ENCODE data around the gene IL11RA. TPM values are rescaled to one million over a fixed set of nuclear protein-coding genes. Genes with fewer than 3 reads are reported as not detected.
"Not testable (repeated sequence)": the region's sequence is repeated elsewhere in the genome, so short reads cannot be mapped to it uniquely, and the experiment has no call there.

IL11RA gene
- total and polyA plus RNA-seq, 7 donors: 1.4 to 110 (median 67.3) TPM

DNA sequence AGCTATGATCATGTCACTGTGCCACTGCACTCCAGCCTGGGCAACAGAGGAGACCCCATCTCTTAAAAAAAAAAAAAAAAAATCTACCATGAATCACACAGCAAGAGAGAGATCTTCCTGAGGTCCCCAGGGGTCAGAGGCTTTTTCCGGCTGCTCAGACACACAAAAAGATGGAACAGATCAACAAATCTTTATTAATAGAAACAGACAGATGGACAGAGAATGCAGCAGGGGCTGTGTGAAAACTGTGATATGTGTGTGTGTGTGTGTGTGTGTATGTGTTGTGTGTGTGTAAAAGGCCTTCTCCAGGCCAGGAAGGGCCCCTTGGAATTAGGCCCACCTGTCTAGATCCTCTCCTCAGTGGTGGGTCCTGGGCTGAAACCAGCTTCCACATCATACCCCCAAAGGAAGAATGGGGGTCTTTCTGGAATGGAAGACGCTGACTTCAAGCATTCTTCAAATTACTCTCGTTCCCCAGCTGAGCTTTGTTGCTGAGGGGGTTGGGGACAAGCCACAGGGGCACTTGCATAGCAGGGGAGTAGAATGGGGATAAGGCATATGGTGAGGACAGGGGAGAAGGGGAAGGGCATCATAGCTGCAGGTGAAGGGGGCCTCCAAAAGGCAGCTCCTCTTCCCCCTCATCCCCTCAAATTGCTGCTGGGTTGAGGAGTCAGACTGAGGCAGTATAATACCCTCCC is 17.3 kb upstream of the IL11RA start:
- Histone ChIP-seq H3K27me3 (peaks cover under 1 to 5% (median under 1%) of the 10 kb centered on the region in 3 donors), H3K27ac (no peak overlapping the region), H3K4me1 (peaks cover 0 to 33% (median 30%) of the 10 kb centered on the region in 4 donors), H3K4me3 (no peak overlapping the region), H3K36me3 (peaks cover 0 to 12% (median 3%) of the 10 kb centered on the region in 4 donors), H3K9me3 (no peaks in the 10 kb centered on the region)
- WGBS, 2 donors: 87 to 92% methylated on average over 3 of the region's 3 CpGs
- TF ChIP-seq EP300 (IDR thresholded peaks at IDR 0.05): no peak
- no peak for DNase-seq
- intact Hi-C loops (cut with DNase I): loop anchor here (1.0 kb wide), 1 partner anchor 22 kb away; the partner anchor contains the start of gene RPP25L

DNA sequence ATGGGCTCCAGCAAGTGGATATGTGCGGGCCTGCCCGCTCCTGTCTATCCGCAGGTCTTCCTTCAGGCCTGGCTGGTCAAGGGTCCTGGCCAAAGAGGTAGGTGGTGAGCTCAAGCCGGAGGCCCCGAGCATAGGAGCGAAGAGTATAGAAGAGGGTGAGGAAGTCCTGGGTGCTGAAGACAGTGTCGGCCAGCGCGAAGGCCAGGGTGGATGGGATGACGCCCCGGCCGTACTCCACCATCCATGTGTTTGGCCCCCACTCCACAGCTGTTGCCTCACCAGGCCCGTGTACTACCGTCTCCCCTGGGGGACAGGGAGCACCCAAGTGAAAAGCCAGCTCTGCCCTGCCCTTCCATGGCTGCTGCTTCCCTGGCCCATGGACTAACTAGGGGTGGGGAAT is 16.4 kb upstream of the IL11RA start:
- Histone ChIP-seq H3K27ac (no peak overlapping the region), H3K4me3 (no peak overlapping the region), H3K4me1 (peaks cover 0 to 33% (median 30%) of the 10 kb centered on the region in 4 donors), H3K36me3 (peaks cover 0 to 12% (median 3%) of the 10 kb centered on the region in 4 donors), H3K27me3 (no peaks in the 10 kb centered on the region), H3K9me3 (no peaks in the 10 kb centered on the region)
- TF ChIP-seq EP300 (IDR thresholded peaks at IDR 0.05) (no peak), POLR2A (IDR thresholded peaks at IDR 0.05) (no peak), POLR2AphosphoS5 (IDR thresholded peaks at IDR 0.05) (no peak)
- TF ChIP-seq, protein P1, sequence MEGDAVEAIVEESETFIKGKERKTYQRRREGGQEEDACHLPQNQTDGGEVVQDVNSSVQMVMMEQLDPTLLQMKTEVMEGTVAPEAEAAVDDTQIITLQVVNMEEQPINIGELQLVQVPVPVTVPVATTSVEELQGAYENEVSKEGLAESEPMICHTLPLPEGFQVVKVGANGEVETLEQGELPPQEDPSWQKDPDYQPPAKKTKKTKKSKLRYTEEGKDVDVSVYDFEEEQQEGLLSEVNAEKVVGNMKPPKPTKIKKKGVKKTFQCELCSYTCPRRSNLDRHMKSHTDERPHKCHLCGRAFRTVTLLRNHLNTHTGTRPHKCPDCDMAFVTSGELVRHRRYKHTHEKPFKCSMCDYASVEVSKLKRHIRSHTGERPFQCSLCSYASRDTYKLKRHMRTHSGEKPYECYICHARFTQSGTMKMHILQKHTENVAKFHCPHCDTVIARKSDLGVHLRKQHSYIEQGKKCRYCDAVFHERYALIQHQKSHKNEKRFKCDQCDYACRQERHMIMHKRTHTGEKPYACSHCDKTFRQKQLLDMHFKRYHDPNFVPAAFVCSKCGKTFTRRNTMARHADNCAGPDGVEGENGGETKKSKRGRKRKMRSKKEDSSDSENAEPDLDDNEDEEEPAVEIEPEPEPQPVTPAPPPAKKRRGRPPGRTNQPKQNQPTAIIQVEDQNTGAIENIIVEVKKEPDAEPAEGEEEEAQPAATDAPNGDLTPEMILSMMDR (IDR thresholded peaks at IDR 0.05): no peak
- 91 to 95% methylated on average over 14 of the region's 14 CpGs for WGBS, 2 donors
- DNase-seq: no peak
- intact Hi-C loops (cut with DNase I): no loop called here

DNA sequence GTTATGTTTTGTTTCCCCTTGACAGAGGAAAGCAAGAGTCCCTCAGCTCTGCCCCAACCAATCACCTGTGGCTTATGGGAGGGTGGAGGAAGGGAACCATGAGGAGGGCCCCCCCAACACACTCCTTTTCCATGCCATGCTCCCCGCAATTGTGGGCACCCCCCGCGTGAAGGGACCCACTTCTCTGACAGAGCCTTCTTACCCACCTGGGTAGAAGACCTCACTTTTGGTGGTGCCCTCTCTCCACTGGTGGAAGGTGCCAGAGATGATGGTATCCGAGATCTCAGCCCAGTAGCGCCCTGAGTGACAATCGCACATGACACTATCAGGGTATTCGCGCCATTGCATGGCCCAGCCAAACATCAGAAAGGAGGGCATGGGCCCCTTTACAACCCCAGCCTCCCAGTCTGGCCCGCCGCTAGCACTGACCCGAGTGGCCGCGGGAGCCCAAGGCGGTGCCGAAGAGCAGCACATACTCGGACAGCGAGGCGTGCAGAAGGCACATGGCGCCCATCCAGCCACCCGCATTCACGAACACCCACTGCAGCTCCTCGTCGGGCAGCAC is 15.1 kb upstream of the IL11RA start:
- peak overlapping the region; percentile 58 to 69 (median 65) for H3K4me3 ChIP-seq
- intact Hi-C loops (cut with DNase I): no loop called here
- H3K4me1 ChIP-seq: peaks cover 0 to 33% (median 30%) of the 10 kb centered on the region in 4 donors
- H3K27ac ChIP-seq: peak overlapping the region; percentile 85 to 91 (median 87)
- H3K27me3 ChIP-seq: no peaks in the 10 kb centered on the region
- no peaks in the 10 kb centered on the region for H3K9me3 ChIP-seq
- no peak for DNase-seq
- peaks cover 0 to 12% (median 3%) of the 10 kb centered on the region in 4 donors for H3K36me3 ChIP-seq
- TF ChIP-seq POLR2AphosphoS5 (IDR thresholded peaks at IDR 0.05) (no peak), POLR2A (IDR thresholded peaks at IDR 0.05) (no peak), EP300 (IDR thresholded peaks at IDR 0.05) (no peak)
- TF ChIP-seq, protein P1 (IDR thresholded peaks at IDR 0.05): no peak
- 4 to 8% methylated on average over 23 of the region's 23 CpGs for WGBS, 2 donors

DNA sequence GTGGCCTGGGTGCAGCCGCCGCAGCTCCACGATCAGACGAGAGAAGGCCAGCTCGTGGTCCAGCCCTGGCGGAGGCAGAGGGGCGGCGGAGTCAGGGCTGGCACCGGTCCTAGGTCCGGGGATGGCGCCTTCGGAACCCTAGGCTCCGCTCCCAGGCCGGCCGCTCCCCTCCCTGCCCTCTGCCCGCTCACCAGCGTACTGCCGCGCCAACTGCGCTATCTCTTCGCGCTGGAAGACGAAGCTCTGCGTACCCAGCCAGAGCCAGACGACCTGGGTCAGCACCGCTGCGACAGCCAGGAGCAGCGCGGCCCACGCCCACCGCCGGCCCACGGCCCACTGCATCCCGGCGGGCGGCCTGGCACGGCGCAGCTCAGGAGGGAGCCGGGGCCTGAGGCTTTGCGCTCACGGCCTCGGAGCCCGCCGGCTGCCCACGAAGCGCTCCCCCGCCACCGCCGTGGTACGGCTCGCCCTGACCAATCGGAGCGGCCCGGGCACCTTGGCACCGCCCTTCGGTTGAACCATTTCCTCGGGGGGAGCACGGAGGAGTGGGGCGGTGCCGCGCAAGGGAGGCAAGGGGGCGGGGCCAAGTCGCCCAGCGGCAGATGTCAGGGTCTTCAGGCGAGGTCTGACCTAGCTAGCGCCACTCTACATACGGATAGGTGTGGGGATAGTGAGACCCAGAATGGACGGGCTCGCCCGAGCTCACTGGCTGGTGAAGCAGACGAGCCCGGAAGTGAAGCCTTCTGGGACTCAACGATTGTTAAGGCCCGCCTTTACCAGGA is 14.4 kb upstream of the IL11RA start, which contains the start of gene SIGMAR1:
SIGMAR1 (minus strand) TSS at position 432 of the 782 bp plus-strand sequence; CDS start at position 342, 90 bp downstream.
- WGBS, 2 donors: 0 to 1% methylated on average over 74 of the region's 74 CpGs
- DNase-seq: peak; percentile 97
- H3K4me1 ChIP-seq: peaks cover 0 to 33% (median 30%) of the 10 kb centered on the region in 4 donors
- H3K27me3 ChIP-seq: no peaks in the 10 kb centered on the region
- intact Hi-C loops (cut with DNase I): no loop called here
- TF ChIP-seq, protein P1 (IDR thresholded peaks at IDR 0.05): no peak
- TF ChIP-seq EP300 (IDR thresholded peaks at IDR 0.05) (no peak), POLR2A (IDR thresholded peaks at IDR 0.05) (peak; percentile 39 to 48), POLR2AphosphoS5 (IDR thresholded peaks at IDR 0.05) (peak; percentile 80 to 92 (median 88))
- H3K36me3 ChIP-seq: peaks cover 0 to 12% (median 3%) of the 10 kb centered on the region in 4 donors
- peak within 1 kb of the TSS; percentile 85 to 91 (median 87) for H3K27ac ChIP-seq
- H3K4me3 ChIP-seq: peak within 1 kb of the TSS; percentile 58 to 69 (median 65)
- H3K9me3 ChIP-seq: no peaks in the 10 kb centered on the region

DNA sequence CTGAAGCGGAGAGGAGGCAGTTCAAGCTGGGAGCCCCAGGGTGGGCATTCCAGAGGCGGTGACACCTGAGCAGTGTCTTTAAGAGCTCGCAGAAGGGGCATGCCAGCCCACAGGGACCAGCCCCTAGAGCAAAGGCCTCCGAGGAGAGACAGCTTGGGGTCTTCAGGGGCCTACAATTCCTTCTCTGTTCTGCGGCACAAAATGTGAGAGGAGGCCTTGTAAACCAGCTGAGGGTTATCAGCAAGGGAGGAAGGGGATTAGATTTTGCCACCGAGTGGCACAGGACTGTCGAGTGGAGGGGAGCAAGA is 13.9 kb upstream of the IL11RA start:
- peak overlapping the region; percentile 58 to 69 (median 65) for H3K4me3 ChIP-seq
- WGBS, 2 donors: 7 to 20% methylated on average over 7 of the region's 7 CpGs
- no peaks in the 10 kb centered on the region for H3K9me3 ChIP-seq
- no peaks in the 10 kb centered on the region for H3K27me3 ChIP-seq
- peak overlapping the region; percentile 85 to 91 (median 87) for H3K27ac ChIP-seq
- peaks cover 0 to 33% (median 30%) of the 10 kb centered on the region in 4 donors for H3K4me1 ChIP-seq
- peaks cover 0 to 12% (median 3%) of the 10 kb centered on the region in 4 donors for H3K36me3 ChIP-seq
- TF ChIP-seq, protein P1 (IDR thresholded peaks at IDR 0.05): no peak
- no peak for TF ChIP-seq POLR2A (IDR thresholded peaks at IDR 0.05)
- DNase-seq: no peak
- intact Hi-C loops (cut with DNase I): no loop called here

DNA sequence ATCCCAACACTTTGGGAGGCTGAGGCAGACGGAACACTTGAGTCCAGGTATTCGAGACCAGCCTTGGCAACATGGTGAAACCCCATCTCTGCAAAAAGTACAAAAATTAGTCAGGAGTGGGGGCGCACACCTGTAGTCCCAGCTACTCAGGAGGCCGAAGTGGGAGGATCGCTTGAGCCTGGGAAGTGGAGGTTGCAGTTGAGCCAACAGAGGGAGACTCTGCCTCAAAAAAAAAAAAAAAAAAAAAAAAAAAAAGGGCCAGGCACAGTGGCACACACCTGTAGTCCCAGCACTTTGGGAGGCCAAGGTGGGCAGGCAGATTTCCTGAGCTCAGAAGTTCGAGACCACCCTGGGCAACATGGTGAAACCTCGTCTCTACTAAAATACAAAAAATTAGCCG is 12.7 kb upstream of the IL11RA start:
- WGBS, 2 donors: 83 to 89% methylated on average over 8 of the region's 8 CpGs
- DNase-seq: not testable (repeated sequence)

More for the DNA sequence above, 12.7 kb upstream of the IL11RA start:
- intact Hi-C loops (cut with DNase I); H3K27me3 ChIP-seq; H3K9me3 ChIP-seq; H3K27ac ChIP-seq; H3K4me3 ChIP-seq: not testable (repeated sequence)
- Histone ChIP-seq H3K4me1 (peaks cover 0 to 29% (median 27%) of the 10 kb centered on the region in 4 donors), H3K36me3 (peaks cover 0 to 12% (median 3%) of the 10 kb centered on the region in 4 donors)

Data from sigmoid colon (tissue), 7 donors.